H1 (cell line): ENCODE measurements around the gene ZNF425. TPM values are rescaled to one million over a fixed set of nuclear protein-coding genes. Genes with fewer than 3 reads are reported as not detected.

ENCODE experiments used
- CHD2 ChIP-seq: IDR thresholded peaks from 2 replicates; pipeline ENCODE4 v1.6.1; 2012; ENCODE audit warnings: low read length, improper control_type of control experiment
- SIN3A ChIP-seq, 2 experiments: IDR thresholded peaks in 1 of 2; conservative IDR thresholded peaks in 1 of 2; 2 replicates each; pipeline ENCODE4 v1.6.1; 2011 to 2012; ENCODE audit warnings: low read length in 2 of 2, improper control_type of control experiment in 1 of 2, low read depth in 1 of 2, mild to moderate bottlenecking in 1 of 2
- SRF ChIP-seq: IDR thresholded peaks from 2 replicates; pipeline ENCODE4 v1.6.1; 2011; ENCODE audit warnings: mild to moderate bottlenecking, low read depth, low read length, moderate library complexity
- SUZ12 ChIP-seq: fragments of 200-600 bp; sonication (generic); IDR thresholded peaks from 2 replicates; pipeline ENCODE4 v1.6.1; 2012; ENCODE audit warnings: mild to moderate bottlenecking, inconsistent platforms, low read length, moderate library complexity, mixed read lengths
- polyA plus RNA-seq, 7 experiments: library from polyadenylated mRNA; depleted of rRNA in 3 of 7; stranded (reverse) in 5 of 7; unstranded in 2 of 7; fragments of >200 nt in 5 of 7; fragments of 200-250 nt in 2 of 7; gene quantifications; 1 replicate in 5 of 7; 2 replicates in 1 of 7; 4 replicates in 1 of 7; pipeline versions ENCODE4 v1.2.1 to v1.2.3, GENCODE V29; 2011 to 2013; ENCODE audit warnings: missing spikeins in 2 of 7, mixed read lengths in 2 of 7
- total RNA-seq: library from RNA; stranded (reverse); fragmentation: NEBNext Ultra II Directional; extraction: Animal tissue kit (Norgen Biotek cat#: 25700); gene quantifications from 2 replicates; pipeline ENCODE4 v1.2.1, GENCODE V29; 2021
- TF ChIP-seq, protein P1 (sequence below): IDR thresholded peaks from 2 replicates; pipeline ENCODE4 v1.6.1; 2012; ENCODE audit warnings: low read length, inconsistent platforms
- TF ChIP-seq, protein P2 (sequence below): fragments of 300-600 bp; sonication (generic); IDR thresholded peaks from 2 replicates; pipeline ENCODE4 v1.7.1; 2012; ENCODE audit warnings: low read length, moderate library complexity, mild to moderate bottlenecking, inconsistent platforms; ENCODE audit not compliant: insufficient replicate concordance

ZNF425 gene
- total and polyA plus RNA-seq, 2 of the 8 experiments (the other 6 are each of a cell fraction or from before 2014, with no cell fraction given), result 3.4 to 6.1 TPM

DNA sequence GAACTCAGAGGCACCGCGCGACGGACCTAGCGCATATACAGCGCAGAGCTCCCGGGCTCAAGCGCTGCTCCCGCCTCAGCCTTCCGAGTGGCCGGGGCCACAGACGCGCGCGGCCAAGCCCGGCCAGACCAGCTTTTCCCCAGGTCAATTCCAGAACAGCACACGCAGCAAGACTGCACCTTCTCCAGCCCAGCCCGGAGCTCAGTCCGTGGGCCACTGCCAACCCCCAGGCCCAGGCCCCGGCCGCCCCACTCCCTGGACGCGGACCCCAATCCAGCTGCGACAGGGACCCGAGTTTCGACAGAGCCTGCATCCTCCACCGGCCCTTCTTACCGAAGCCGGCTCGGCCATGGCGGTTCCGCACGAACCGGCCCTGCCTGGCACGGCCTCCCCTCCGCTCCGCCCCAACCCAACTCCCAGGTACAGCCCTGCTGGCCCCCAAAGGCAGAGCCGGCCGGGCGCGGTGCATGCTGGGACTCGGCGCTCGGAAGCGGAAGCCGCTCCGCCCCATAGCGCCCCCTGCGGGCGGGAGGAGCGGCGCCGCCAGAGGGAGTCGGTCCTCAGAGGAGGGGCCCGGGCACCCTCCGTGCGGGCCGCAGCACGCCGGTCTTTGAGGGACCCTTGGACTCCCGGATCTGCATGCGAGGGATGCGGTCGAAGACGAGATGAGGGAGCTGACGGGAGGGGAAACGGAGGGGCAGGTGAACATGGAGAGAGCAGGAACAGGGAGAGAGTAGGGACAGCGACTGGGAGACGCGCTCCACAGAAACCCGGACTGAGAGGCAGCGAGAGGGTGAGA is at the start of gene ZNF425 (continued):
- TF ChIP-seq, protein P1, sequence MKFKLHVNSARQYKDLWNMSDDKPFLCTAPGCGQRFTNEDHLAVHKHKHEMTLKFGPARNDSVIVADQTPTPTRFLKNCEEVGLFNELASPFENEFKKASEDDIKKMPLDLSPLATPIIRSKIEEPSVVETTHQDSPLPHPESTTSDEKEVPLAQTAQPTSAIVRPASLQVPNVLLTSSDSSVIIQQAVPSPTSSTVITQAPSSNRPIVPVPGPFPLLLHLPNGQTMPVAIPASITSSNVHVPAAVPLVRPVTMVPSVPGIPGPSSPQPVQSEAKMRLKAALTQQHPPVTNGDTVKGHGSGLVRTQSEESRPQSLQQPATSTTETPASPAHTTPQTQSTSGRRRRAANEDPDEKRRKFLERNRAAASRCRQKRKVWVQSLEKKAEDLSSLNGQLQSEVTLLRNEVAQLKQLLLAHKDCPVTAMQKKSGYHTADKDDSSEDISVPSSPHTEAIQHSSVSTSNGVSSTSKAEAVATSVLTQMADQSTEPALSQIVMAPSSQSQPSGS, result no peak; the same call in 1 of the 2 replicates
- TF ChIP-seq SUZ12, result no peak
- TF ChIP-seq, protein P2, sequence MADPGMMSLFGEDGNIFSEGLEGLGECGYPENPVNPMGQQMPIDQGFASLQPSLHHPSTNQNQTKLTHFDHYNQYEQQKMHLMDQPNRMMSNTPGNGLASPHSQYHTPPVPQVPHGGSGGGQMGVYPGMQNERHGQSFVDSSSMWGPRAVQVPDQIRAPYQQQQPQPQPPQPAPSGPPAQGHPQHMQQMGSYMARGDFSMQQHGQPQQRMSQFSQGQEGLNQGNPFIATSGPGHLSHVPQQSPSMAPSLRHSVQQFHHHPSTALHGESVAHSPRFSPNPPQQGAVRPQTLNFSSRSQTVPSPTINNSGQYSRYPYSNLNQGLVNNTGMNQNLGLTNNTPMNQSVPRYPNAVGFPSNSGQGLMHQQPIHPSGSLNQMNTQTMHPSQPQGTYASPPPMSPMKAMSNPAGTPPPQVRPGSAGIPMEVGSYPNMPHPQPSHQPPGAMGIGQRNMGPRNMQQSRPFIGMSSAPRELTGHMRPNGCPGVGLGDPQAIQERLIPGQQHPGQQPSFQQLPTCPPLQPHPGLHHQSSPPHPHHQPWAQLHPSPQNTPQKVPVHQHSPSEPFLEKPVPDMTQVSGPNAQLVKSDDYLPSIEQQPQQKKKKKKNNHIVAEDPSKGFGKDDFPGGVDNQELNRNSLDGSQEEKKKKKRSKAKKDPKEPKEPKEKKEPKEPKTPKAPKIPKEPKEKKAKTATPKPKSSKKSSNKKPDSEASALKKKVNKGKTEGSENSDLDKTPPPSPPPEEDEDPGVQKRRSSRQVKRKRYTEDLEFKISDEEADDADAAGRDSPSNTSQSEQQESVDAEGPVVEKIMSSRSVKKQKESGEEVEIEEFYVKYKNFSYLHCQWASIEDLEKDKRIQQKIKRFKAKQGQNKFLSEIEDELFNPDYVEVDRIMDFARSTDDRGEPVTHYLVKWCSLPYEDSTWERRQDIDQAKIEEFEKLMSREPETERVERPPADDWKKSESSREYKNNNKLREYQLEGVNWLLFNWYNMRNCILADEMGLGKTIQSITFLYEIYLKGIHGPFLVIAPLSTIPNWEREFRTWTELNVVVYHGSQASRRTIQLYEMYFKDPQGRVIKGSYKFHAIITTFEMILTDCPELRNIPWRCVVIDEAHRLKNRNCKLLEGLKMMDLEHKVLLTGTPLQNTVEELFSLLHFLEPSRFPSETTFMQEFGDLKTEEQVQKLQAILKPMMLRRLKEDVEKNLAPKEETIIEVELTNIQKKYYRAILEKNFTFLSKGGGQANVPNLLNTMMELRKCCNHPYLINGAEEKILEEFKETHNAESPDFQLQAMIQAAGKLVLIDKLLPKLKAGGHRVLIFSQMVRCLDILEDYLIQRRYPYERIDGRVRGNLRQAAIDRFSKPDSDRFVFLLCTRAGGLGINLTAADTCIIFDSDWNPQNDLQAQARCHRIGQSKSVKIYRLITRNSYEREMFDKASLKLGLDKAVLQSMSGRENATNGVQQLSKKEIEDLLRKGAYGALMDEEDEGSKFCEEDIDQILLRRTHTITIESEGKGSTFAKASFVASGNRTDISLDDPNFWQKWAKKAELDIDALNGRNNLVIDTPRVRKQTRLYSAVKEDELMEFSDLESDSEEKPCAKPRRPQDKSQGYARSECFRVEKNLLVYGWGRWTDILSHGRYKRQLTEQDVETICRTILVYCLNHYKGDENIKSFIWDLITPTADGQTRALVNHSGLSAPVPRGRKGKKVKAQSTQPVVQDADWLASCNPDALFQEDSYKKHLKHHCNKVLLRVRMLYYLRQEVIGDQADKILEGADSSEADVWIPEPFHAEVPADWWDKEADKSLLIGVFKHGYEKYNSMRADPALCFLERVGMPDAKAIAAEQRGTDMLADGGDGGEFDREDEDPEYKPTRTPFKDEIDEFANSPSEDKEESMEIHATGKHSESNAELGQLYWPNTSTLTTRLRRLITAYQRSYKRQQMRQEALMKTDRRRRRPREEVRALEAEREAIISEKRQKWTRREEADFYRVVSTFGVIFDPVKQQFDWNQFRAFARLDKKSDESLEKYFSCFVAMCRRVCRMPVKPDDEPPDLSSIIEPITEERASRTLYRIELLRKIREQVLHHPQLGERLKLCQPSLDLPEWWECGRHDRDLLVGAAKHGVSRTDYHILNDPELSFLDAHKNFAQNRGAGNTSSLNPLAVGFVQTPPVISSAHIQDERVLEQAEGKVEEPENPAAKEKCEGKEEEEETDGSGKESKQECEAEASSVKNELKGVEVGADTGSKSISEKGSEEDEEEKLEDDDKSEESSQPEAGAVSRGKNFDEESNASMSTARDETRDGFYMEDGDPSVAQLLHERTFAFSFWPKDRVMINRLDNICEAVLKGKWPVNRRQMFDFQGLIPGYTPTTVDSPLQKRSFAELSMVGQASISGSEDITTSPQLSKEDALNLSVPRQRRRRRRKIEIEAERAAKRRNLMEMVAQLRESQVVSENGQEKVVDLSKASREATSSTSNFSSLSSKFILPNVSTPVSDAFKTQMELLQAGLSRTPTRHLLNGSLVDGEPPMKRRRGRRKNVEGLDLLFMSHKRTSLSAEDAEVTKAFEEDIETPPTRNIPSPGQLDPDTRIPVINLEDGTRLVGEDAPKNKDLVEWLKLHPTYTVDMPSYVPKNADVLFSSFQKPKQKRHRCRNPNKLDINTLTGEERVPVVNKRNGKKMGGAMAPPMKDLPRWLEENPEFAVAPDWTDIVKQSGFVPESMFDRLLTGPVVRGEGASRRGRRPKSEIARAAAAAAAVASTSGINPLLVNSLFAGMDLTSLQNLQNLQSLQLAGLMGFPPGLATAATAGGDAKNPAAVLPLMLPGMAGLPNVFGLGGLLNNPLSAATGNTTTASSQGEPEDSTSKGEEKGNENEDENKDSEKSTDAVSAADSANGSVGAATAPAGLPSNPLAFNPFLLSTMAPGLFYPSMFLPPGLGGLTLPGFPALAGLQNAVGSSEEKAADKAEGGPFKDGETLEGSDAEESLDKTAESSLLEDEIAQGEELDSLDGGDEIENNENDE, result no peak
- no peak for TF ChIP-seq CHD2
- TF ChIP-seq SRF, result no peak
- peak in 1 of 2 experiments; percentile 62; a peak in 1 of 4 replicates for TF ChIP-seq SIN3A (conservative IDR thresholded peaks at IDR 0.05 in 1 of 2, IDR thresholded peaks at IDR 0.05 in 1 of 2; ENCODE audit: low read depth in 1 of 2, low read length in 2 of 2)
